Tibial artery (tissue), 4 donors: ENCODE measurements around the gene STK10.
A peak's percentile ranks its signal among the peaks of the same experiment; 100 is the strongest.

ENCODE experiments used
- DNase-seq, 2 donors: peaks; one replicate each; pipeline ENCODE4 v3.0.0-alpha.2; 2019
- H3K27ac ChIP-seq, 2 donors: fragments of 200-600 bp; sonication (generic) in 1 of 2; 1 replicate in 1 of 2; 2 replicates in 1 of 2; pipeline ENCODE4 v1.5.1; 2018 to 2019; ENCODE audit warnings: mild to moderate bottlenecking in 1 of 2
- H3K27me3 ChIP-seq, 2 donors: fragments of 200-600 bp; sonication (generic) in 1 of 2; one replicate each; pipeline versions ENCODE4 v1.5.1 to v1.6.0; 2016 to 2019
- H3K36me3 ChIP-seq, 3 donors: fragments of 200-600 bp; sonication (generic) in 2 of 3; one replicate each; pipeline ENCODE4 v1.5.1; 2016 to 2019; ENCODE audit warnings: mild to moderate bottlenecking in 2 of 3
- H3K4me1 ChIP-seq, 4 donors: fragments of 200-600 bp; sonication (generic) in 2 of 4; 1 replicate in 3 of 4; 2 replicates in 1 of 4; pipeline ENCODE4 v1.5.1; 2016 to 2019
- H3K4me3 ChIP-seq, 2 donors: fragments of 200-600 bp; sonication (generic) in 1 of 2; 1 replicate in 1 of 2; 2 replicates in 1 of 2; pipeline ENCODE4 v1.5.1; 2018 to 2019; ENCODE audit warnings: mild to moderate bottlenecking in 2 of 2
- H3K9me3 ChIP-seq, 3 donors: fragments of 200-600 bp; sonication (generic) in 1 of 3; one replicate each; pipeline ENCODE4 v1.5.1; 2016 to 2019
- intact Hi-C: fragments of 100-400 bp; cut with DNase I; formaldehyde crosslinking; loops from one replicate; pipeline ENCODE4 v1.15.0; 2023; ENCODE audit warnings: low total_unique reads
- TF ChIP-seq, protein P1 (sequence below), 2 experiments: fragments of 200-600 bp in 1 of 2; fragments of 450-650 bp in 1 of 2; IDR thresholded peaks; one replicate each; pipeline ENCODE4 v1.5.1; 2017 to 2019; ENCODE audit warnings: antibody characterized with exemption in 2 of 2, mild to moderate bottlenecking in 1 of 2, moderate library complexity in 1 of 2

The STK10 gene

DNA sequence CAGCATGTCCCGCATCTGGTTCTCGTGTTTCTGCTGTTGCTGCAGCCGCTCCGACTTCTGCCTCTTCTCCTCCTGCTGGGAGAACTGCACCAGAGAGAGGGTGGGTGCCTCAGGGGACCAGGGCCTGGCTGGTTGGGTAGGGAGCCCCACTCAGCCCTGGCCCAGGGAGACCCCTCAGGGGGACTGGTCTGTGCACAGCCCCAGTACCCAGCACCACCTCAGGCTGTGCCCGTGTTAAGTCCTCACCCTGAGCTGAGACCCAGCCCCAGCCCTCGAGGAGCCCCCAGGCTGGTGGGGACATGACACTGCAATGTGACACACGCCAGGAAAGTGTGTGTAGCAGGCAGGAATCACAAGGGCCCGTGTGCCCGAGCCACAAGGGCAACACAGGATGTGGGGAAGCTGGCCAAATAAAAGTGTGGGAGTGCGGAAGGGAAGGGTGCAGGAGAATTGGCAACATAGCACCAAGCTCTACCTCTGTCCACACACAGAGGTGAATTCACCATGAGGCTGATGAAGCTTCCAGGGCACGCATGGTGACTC is 133.3 kb downstream of the STK10 start:
- Histone ChIP-seq H3K27ac (no peak overlapping the region), H3K27me3 (no peaks in the 10 kb centered on the region), H3K36me3 (peaks cover 0 to 31% (median 19%) of the 10 kb centered on the region in 3 donors), H3K4me3 (no peak overlapping the region), H3K4me1 (peaks cover 0 to 18% (median 10%) of the 10 kb centered on the region in 4 donors), H3K9me3 (no peaks in the 10 kb centered on the region)
- DNase-seq: no peak
- TF ChIP-seq, protein P1, sequence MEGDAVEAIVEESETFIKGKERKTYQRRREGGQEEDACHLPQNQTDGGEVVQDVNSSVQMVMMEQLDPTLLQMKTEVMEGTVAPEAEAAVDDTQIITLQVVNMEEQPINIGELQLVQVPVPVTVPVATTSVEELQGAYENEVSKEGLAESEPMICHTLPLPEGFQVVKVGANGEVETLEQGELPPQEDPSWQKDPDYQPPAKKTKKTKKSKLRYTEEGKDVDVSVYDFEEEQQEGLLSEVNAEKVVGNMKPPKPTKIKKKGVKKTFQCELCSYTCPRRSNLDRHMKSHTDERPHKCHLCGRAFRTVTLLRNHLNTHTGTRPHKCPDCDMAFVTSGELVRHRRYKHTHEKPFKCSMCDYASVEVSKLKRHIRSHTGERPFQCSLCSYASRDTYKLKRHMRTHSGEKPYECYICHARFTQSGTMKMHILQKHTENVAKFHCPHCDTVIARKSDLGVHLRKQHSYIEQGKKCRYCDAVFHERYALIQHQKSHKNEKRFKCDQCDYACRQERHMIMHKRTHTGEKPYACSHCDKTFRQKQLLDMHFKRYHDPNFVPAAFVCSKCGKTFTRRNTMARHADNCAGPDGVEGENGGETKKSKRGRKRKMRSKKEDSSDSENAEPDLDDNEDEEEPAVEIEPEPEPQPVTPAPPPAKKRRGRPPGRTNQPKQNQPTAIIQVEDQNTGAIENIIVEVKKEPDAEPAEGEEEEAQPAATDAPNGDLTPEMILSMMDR (IDR thresholded peaks at IDR 0.05): no peak
- intact Hi-C loops: no loop called here

- no peak overlapping the region for H3K4me3 ChIP-seq
- peaks cover 0 to 24% (median 13%) of the 10 kb centered on the region in 3 donors for H3K36me3 ChIP-seq
- intact Hi-C loops: no loop called here
- TF ChIP-seq, protein P1 (IDR thresholded peaks at IDR 0.05): no peak
- DNase-seq: peak; percentile 52 to 73
- H3K4me1 ChIP-seq: peaks cover 0 to 18% (median 10%) of the 10 kb centered on the region in 4 donors
- no peaks in the 10 kb centered on the region for H3K27me3 ChIP-seq
- H3K9me3 ChIP-seq: no peaks in the 10 kb centered on the region
- peak overlapping the region; percentile 29 to 40 for H3K27ac ChIP-seq
Observed at GRCh38 chr5:172052450-172053236, 135.4 kb downstream of the STK10 start.

DNA sequence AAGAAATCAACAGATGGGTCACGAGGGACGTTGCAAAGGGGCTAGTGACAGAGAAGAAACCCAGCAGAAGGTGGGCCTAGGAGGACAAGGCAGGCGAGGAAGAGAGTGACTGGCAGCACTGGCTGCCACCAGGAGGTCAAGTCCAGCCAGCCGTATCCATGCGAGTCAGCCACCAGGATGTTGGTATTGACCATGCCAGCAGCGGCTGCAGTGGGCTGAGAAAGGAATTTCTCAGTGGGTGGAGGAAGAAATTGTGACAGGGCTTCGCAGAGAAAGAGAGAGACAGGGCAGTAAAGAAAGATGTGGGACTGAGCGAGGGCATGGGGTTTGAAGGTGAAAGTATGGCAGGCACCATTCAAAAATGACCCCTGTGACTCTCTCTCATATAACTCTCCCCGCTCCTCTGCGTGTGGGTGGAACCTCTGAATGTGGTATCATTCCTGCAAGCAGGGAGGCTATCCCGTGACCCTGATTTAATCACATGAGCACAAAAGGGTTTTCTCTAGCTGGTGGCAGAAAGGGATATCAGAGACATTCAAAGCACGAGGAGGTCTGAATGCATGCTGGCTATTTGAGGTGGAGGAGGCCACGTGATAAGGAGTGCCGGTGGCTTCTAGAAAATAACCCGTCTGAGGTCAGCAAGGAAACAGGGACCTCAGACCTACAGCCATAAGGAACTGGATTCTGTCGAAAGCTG is 136.2 kb downstream of the STK10 start:
- Histone ChIP-seq H3K27me3 (no peaks in the 10 kb centered on the region), H3K36me3 (peaks cover 0 to 17% (median 7%) of the 10 kb centered on the region in 3 donors), H3K9me3 (no peaks in the 10 kb centered on the region), H3K4me3 (no peak overlapping the region), H3K27ac (peak overlapping the region; percentile 29 to 40), H3K4me1 (peaks cover 0 to 18% (median 10%) of the 10 kb centered on the region in 4 donors)
- TF ChIP-seq, protein P1 (IDR thresholded peaks at IDR 0.05): no peak
- intact Hi-C loops: no loop called here
- DNase-seq: no peak

GRCh38 chr5:172050080-172050479 is 137.9 kb downstream of the STK10 start:
- no peak for DNase-seq
- H3K4me3 ChIP-seq: no peak overlapping the region
- intact Hi-C loops: no loop called here

DNA sequence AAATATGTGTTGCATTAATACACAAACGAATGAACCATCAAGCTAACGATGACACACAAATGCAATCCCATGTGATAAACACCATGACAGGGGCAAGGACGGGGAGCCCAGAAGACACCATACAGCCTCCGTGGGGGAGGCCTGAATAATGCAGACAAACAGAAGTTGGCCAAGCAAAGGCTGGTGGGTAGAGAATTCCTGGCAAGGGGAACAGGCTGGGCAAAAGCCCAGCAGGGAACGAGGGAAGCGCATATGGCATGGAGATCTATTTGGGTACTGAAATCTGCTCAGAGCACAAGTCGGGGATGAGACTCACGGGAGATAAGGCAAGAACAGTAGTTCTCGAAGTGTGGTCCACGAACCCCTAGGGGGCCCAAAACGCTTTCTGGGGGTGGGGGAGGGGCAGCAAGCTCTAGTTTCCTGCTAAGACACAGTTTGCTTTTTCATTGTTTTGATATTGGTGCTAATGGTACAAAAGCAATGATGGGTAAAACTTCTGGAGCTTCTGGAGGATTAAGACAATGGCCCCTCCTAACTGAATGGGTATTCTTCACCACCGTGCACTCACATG is 138.7 kb downstream of the STK10 start:
- intact Hi-C loops: loop anchor here (10.0 kb wide), 1 partner anchor 635 kb away; the partner anchor contains the start of gene FGF18
- Histone ChIP-seq H3K9me3 (no peaks in the 10 kb centered on the region), H3K27me3 (no peaks in the 10 kb centered on the region), H3K4me3 (no peak overlapping the region), H3K27ac (no peak overlapping the region), H3K4me1 (peaks cover 0 to 18% (median 10%) of the 10 kb centered on the region in 4 donors), H3K36me3 (peaks cover 0 to 16% (median 7%) of the 10 kb centered on the region in 3 donors)
- no peak for DNase-seq
- TF ChIP-seq, protein P1 (IDR thresholded peaks at IDR 0.05): no peak

More at GRCh38 chr5:172050080-172050479, 137.9 kb downstream of the STK10 start:
- no peaks in the 10 kb centered on the region for H3K27me3 ChIP-seq
- H3K36me3 ChIP-seq: peaks cover 0 to 17% (median 7%) of the 10 kb centered on the region in 3 donors
- TF ChIP-seq, protein P1 (IDR thresholded peaks at IDR 0.05): no peak
- peaks cover 0 to 18% (median 10%) of the 10 kb centered on the region in 4 donors for H3K4me1 ChIP-seq
- H3K27ac ChIP-seq: no peak overlapping the region
- H3K9me3 ChIP-seq: no peaks in the 10 kb centered on the region
